Dedifferentiated amniotic fluid mesenchymal stem cell (primary cell): ENCODE results near the gene SP8.

ENCODE experiments used
- DNase-seq: peaks from one replicate; pipeline ENCODE4 v3.0.0-alpha.2; 2016; ENCODE audit errors: extremely low spot score

SP8 gene

GRCh38 chr7:20754001-20754400 lies 32.7 kb downstream of the SP8 start:
- DNase-seq = no peak

GRCh38 chr7:20749906-20750305 lies 36.8 kb downstream of the SP8 start:
- DNase-seq = no peak

- DNase-seq = no peak
Observed at GRCh38 chr7:20748853-20749252, 37.8 kb downstream of the SP8 start.

GRCh38 chr7:20747001-20747400 lies 39.7 kb downstream of the SP8 start:
- no peak for DNase-seq

- no peak for DNase-seq
Observed at GRCh38 chr7:20745702-20746101, 41.0 kb downstream of the SP8 start.

GRCh38 chr7:20744954-20745446 lies 41.7 kb downstream of the SP8 start:
- DNase-seq = no peak

GRCh38 chr7:20742913-20743312 lies 43.8 kb downstream of the SP8 start:
- DNase-seq = no peak

GRCh38 chr7:20741801-20742200 lies 44.9 kb downstream of the SP8 start:
- DNase-seq = no peak

- DNase-seq = no peak
Observed at GRCh38 chr7:20738518-20739481, 47.9 kb downstream of the SP8 start.

- DNase-seq = no peak
Observed at GRCh38 chr7:20737840-20738448, 48.7 kb downstream of the SP8 start.

GRCh38 chr7:20735346-20736065 lies 51.2 kb downstream of the SP8 start:
- DNase-seq = no peak
